HPDE6-E6E7 (cell line): ENCODE results near the gene PMFBP1.
"Not testable (repeated sequence)": the region's sequence is repeated elsewhere in the genome, so short reads cannot be mapped to it uniquely, and the experiment has no call there.

Experiments
- DNase-seq: peaks from one replicate; pipeline ENCODE4 v3.0.0; 2011; ENCODE audit warnings: missing footprints; ENCODE audit errors: extremely low spot score

PMFBP1 gene

DNA sequence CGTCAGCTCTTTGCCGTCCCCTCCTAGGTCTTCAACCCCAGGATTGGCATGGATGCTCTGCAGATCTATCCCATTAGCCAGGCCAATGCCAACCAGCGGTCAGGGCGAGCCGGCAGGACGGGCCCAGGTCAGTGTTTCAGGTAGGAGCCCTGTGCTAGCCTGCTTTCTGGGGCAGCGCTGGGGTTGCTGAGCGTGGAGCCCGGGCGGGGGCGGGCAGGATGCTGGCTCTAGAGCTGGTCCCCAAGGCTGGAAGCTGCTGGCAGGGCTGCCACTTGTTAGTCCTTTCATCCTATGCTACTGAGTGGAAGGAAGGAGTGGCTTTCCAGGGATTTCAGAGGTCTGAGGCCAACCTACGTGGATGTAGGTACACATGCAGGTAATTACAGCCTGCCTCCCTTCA is 66.0 kb downstream of the PMFBP1 start:
- no peak for DNase-seq

DNA sequence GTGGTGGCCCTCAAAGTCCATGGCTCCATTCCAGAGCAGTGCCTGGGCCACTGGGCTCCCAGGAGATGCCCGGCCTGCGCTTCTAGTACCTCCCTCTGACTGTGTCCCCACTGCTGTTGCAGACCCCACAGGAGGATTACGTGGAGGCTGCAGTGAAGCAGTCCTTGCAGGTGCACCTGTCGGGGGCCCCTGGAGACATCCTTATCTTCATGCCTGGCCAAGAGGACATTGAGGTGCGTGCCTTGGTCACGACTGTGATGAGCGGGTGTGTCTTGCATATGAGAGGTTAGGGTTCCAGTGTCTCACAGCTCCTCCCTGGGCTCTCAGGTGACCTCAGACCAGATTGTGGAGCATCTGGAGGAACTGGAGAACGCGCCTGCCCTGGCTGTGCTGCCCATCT is 67.0 kb downstream of the PMFBP1 start:
- no peak for DNase-seq

DNA sequence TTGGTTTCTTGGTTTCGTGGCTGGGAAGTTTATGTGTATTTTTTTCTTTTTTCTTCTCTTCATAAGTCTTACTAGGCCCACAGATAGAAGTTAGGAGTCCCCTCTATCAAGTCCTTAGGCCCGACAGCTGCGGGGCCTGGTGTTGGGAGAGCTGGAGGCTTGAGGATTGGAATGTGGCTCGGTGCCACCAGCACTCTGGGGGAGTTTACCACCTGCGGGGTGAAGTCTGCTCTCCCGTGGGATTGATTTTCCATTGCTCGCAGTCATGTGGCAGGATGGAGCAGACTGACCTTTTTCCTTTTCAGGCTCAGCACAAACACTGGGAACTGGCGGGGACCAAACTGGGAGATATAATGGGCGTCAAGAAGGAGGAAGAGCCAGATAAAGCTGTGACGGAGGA is 70.8 kb downstream of the PMFBP1 start:
- no peak for DNase-seq

DNA sequence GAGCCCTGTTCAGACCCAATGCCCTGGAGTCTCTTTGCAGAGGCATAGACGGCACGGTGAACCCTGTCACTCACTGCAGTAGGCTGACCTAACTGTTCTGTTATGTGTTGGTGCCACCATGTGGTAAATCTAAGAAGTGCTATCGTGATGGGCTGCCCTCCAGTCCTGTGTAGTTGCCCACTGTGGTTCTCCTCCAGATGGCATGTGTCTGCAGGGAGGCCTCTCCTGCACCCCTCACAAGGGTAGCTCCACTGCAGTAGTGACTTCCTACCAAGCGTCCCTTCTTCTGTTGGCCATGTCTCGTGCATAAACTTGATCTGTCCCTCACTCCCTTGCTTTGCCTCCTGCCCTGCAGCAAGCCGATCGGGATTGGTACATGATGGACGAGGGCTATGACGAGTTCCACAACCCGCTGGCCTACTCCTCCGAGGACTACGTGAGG is 72.6 kb downstream of the PMFBP1 start:
- DNase-seq = peak; percentile 72

DNA sequence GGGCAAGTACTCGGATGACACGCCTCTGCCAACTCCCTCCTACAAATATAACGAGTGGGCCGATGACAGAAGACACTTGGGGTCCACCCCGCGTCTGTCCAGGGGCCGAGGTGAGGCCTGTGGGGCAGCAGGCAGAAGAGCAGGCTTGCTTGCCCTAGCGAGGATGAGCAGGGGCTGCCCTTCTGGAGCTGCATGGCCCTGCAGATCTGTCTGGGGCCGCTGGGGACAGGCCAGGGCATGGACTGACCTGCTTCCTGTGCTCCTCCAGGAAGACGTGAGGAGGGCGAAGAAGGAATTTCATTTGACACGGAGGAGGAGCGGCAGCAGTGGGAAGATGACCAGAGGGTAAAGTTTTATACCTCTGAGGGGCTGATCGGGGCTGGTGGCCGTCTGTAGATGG is 73.0 kb downstream of the PMFBP1 start:
- no peak for DNase-seq

DNA sequence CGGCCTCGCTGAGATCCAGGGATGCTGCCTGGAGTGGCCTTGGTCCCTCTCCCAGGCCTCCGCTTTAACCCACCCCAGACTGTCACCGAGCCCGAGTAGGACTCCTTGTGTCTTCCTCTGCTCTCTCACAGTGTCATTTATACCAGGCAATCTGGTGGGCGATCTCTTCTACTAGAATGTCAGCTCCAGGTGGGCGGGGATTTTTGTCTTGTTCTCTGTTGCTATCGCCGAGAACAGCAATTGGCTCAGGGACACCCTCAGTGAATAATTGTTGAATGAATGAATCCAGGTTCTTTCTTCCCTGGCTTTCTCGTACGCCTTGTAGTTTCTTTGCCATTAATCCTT is 77.7 kb downstream of the PMFBP1 start:
- no peak for DNase-seq

DNA sequence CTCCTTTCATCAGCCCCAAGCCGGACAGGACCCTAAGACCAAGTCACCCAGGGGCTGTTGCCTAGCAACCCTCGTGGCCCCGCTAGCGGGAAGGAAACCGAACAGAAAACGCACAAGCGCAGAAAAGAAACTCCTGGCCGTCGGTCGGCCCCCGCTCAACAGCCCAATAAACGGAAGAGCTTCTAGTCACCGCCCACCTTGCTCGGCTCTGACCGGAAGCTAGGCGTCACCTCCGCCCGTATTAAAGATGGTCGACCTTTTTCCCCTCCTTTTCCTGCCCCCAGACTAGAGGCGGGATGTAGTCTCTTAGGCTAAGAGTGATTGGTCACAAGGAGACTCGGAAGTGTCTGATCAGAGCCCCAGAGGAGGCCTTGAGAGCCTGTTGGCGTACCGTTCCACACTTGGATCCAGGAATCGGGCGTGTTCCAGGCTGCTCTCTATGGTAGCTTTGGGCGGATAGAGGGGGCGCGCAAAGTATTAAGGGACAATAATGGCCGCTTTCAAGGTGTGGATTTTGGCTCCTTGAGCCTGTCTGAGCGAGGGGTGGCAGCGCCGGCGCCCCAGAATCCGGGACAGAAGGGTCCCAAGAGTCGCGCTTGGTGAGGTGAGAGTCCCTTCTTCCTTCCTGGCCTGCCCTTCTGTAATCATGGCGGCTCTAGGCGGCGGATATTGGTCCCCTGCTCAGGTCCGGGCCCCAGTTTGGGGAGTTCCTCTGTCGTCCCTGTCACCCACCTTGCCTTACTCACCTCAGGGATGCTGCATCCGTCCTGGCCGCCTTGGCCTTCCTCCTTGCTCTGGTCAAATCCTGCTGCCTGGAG is 78.3 kb downstream of the PMFBP1 start, which contains the start of the genes DHX38 and TXNL4B:
Gene DHX38 (plus strand): TSS at position 400 of the 818 bp plus-strand sequence. CDS start 2,311 bp downstream, outside the sequence.
Gene TXNL4B (minus strand): TSS at position 173 of the 818 bp plus-strand sequence. CDS start 2,871 bp downstream, outside the sequence.
- peak; percentile 100 for DNase-seq

DNA sequence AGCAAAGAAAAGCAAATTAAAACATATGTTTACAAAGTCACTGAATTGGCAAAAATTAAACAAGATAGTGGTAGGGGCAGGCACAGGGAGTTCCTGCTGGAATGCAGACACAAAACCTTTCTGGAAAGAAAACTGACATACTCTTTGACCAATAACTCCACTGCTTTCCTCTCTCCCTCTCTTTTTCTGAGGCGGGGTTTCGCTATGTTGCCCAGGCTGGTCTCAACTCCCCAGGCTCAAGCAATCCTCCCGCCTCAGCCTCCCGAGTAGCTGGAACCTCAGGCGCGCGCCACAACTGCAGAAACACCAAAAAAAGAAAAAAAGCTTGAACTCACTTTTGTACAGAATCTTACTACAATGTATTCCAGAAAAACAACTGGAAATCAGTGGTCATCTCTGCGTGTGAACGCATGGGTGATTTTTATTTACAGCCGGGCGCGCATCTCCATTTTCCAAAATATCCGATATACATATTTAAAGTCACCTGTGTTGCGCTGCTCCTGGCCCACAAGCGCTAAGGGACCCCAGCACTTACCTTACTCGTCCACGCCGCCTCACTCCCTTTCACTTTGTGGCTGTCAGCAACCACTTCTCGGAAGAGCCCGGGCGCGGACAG is 79.0 kb downstream of the PMFBP1 start:
- no peak for DNase-seq

DNA sequence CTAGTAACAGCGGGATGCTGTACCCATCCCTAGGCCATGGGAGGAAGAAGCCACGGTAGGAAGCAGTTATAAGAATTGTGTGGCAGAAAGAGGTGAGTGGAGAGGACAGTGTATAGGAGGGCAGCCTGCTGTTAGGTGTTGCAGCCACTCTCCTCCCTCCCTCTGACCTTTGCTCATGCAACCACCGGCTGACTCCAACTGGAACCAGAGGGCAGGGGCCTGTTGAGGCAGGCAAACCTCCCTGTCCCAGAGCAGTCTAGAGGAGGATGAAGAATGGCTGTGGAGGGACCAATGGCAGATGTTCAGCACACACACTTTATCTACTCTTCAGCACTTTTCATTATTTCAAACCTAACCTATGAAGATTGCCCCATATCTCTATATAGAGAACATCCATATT is 80.7 kb downstream of the PMFBP1 start:
- no peak for DNase-seq

DNA sequence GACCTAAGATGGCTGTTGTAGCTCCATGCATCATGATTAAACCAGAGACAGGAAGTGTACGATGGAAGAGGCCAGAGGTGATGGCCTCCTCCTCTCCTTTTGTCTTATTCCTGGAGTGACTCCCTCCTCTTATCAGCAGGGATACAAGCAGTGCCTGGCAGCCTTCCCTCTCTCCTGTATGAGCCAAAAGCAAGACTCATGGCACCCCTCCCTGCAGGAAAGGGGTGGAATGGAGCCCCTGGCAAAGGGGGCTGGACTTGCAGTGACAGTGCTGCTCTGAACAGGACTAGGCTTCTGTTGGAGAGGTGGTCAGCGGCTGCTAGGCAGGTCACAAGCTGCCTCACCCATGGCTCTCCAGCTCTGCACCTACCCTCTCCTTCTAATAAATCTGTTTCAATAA is 87.0 kb downstream of the PMFBP1 start:
- no peak for DNase-seq

DNA sequence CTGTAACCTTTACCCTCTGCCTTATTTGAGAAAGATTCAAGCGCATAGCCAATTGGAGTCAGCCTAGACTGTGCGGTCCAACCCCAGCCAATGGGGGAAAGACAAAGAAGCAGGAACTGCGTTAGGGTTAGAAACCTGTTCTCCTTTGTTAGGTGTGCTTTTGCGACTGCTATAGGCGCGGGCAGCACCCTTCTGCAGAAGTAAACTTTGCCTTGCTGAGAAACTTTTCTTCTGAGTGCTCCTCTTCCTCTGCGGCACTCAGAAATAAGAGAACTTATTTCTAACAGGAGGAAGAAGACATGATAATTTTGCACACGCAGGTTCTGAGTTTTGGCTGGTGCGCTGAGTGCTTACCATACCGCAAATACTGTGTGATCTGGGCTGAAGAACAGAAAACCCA is 87.5 kb downstream of the PMFBP1 start:
- no peak for DNase-seq

DNA sequence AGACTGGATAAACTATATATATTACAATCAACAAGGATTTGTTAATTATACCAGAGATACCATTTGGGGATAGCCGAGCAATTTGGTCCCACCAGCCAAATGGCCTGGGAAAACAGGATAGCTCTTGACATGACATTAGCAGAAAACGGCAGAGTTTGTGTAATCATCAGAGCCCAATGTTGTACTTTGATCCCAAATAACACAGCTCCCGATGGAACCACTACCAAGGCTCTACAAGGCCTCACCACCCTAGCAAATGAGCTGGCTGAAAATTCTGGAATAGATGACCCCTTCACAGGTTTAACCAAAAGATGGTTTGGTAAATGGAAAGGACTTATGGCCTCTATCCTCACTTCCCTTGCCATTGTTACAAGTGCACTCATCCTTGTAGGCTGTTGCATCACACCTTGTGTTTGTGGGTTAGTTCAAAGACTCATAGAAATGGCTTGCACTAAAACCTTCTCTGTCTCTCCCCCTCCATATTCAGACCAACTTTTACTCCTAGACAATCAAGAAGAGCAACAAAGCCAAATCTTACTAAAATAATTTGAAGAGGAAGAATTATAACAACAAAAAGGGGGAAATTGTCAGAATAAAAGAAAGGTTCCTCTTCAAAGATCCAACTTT is 88.1 kb downstream of the PMFBP1 start:
- DNase-seq = no peak

DNA sequence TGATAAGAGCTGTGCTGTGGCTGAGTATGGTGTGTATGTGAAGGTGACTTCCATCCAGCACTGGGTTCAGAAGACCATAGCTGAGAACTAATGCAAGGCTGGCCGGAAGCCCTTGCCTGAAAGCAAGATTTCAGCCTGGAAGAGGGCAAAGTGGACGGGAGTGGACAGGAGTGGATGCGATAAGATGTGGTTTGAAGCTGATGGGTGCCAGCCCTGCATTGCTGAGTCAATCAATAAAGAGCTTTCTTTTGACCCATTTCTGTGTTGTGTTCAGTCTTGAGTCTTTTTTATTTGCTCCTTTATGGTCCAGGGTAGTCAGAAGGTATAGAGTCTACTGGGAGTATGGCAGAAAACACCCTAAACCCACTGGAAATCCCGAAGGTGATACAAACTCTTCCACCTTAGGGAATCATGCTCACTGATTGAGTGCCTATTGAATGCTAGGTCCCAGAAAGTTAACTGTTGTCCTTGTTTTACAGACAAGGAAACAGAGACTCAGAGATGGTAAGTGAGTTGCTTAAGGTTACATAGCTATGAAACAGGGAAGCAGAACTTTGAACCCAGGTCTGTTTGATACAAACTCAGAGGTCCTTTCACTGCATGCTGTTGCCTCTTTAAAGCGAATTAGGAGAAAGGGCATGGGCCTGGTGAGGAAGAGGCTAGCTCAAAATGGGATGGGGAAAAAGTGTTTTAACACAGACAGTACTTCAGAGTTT is 94.8 kb downstream of the PMFBP1 start:
- DNase-seq = not testable (repeated sequence)

DNA sequence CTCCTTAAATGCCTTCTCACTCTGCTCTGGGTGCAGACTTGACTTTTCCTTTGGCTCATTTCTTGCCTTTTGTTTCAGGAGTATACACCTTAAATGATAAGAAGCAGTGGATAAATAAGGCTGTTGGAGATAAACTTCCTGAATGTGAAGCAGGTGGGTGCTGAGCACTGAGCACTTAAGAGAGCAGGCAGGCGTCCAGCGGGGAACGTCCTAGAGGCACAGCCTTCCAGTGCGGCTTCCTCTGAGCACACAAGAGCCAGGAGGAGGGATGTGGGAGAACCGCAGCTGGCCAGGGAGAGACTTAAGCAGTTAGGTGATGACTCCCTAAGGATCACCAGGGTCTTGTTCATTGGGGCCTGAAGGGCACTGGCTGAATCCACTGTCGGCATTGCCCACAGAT is 96.9 kb downstream of the PMFBP1 start:
- not testable (repeated sequence) for DNase-seq

DNA sequence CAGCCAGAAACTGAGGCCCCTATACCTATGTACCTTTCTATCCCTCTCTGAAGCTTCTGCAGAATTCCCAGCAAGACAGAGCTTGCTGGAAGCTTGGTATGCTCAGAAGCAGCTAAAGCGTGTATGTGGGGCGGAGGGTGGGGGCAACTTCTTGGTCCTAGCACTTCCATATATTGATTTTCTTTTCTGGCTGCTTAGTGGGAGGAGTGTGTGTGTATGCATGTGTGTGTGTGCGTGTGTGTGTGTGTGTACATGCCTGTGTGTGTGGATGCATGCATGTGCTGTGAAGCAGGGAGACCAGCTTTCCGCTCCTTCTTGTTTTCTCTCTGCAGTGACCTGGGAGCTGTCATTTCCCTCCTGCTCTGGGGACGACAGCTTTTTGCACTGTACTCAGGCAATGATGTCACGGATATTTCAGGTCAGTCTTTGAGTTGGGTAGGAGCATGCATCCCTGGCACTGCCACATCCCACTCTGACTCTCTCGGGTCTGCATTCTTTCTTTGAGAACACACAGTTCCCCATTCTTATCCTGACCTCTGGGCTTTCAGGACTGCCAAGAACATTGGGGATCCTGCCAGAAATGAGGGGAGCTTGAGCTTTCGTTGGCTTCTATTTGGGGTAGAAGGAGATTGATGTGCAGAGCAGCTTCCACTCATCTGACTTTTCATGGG is 98.3 kb downstream of the PMFBP1 start:
- DNase-seq = no peak

DNA sequence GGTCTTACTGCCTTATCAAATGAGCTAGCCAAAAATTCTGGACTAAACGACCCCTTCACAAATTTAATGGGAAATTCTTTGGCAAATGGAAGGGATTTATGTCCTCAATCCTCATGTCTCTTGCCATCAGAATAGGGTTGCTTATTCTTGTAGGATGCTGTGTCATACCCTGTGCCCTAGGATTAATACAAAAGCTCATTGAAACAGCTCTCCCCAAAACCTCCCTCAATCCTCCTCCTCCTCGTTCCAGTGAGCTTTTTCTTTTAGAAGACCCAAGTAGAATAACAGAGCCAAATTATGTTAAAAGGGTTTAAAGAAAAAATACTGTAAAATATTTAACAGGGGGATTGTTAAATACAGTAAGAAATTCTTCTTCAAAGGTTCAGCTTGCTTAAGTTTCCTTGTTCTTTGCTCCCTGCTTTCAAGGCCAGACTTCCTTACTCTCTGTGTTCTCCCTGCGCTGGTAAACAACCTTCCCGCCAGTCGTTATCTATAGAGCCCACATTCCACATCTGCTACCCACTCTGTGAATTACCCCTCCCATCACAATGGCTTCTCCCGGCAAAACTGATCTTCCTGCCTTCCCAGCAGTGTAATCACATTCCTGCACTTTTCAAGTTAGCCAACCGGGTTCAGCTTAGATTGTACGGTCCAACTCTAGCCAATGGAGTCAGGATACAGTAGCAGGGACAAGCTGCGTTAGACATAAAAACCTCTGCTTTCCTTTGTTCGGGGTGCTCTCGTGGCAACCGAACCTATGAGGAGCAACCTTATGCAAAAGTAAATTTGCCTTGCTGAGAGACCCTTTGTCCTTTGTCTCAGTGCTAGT is 99.2 kb downstream of the PMFBP1 start:
- no peak for DNase-seq
